Measurements from ENCODE around the gene NTNG1. TPM values are rescaled to one million over a fixed set of nuclear protein-coding genes. Genes with fewer than 3 reads are reported as not detected.

NTNG1 gene
- total RNA-seq, 1 donor from 2014 or later, result 0.83 TPM

- Mint-ChIP-seq H3K4me3 (no peak overlapping the region), H3K36me3 (no peaks in the 10 kb centered on the region), H3K4me1 (peaks cover 5% of the 10 kb centered on the region), H3K27ac (no peak overlapping the region), H3K27me3 (ENCODE audit: low read depth) (no peaks in the 10 kb centered on the region), H3K9me3 (peaks cover 8% of the 10 kb centered on the region)
- no peak for DNase-seq (ENCODE audit: low spot score in 2 of 2, unreplicated experiment in 2 of 2)
- TF ChIP-seq CTCF (IDR thresholded peaks at IDR 0.05; ENCODE audit: unreplicated experiment), result no peak
Measured at GRCh38 chr1:107450899-107451664, 310.2 kb downstream of the NTNG1 start.

GRCh38 chr1:107451715-107452114 lies 310.9 kb downstream of the NTNG1 start:
- Mint-ChIP-seq H3K4me3 (no peak overlapping the region), H3K27me3 (ENCODE audit: low read depth) (no peaks in the 10 kb centered on the region), H3K36me3 (no peaks in the 10 kb centered on the region), H3K27ac (no peak overlapping the region), H3K9me3 (peaks cover 8% of the 10 kb centered on the region), H3K4me1 (peaks cover 4% of the 10 kb centered on the region)
- no peak for DNase-seq (ENCODE audit: low spot score in 2 of 2, unreplicated experiment in 2 of 2)
- TF ChIP-seq CTCF (IDR thresholded peaks at IDR 0.05; ENCODE audit: unreplicated experiment), result no peak

- no peak for DNase-seq (ENCODE audit: low spot score in 2 of 2, unreplicated experiment in 2 of 2)
- TF ChIP-seq CTCF (IDR thresholded peaks at IDR 0.05; ENCODE audit: unreplicated experiment), result no peak
- Mint-ChIP-seq H3K27me3 (ENCODE audit: low read depth) (no peaks in the 10 kb centered on the region), H3K4me3 (no peak overlapping the region), H3K4me1 (no peaks in the 10 kb centered on the region), H3K9me3 (peaks cover 8% of the 10 kb centered on the region), H3K27ac (no peak overlapping the region), H3K36me3 (no peaks in the 10 kb centered on the region)
Measured at GRCh38 chr1:107454791-107455190, 314.0 kb downstream of the NTNG1 start.

GRCh38 chr1:107457989-107458388 lies 317.1 kb downstream of the NTNG1 start:
- DNase-seq (ENCODE audit: low spot score in 2 of 2, unreplicated experiment in 2 of 2), result no peak
- H3K27ac Mint-ChIP-seq, result no peak overlapping the region
- no peaks in the 10 kb centered on the region for H3K27me3 Mint-ChIP-seq (ENCODE audit: low read depth)
- no peak for TF ChIP-seq CTCF (IDR thresholded peaks at IDR 0.05; ENCODE audit: unreplicated experiment)
- no peak overlapping the region for H3K4me3 Mint-ChIP-seq
- H3K4me1 Mint-ChIP-seq, result no peaks in the 10 kb centered on the region
- no peaks in the 10 kb centered on the region for H3K9me3 Mint-ChIP-seq
- H3K36me3 Mint-ChIP-seq, result no peaks in the 10 kb centered on the region

- no peak overlapping the region for H3K4me3 Mint-ChIP-seq
- no peak for TF ChIP-seq CTCF (IDR thresholded peaks at IDR 0.05; ENCODE audit: unreplicated experiment)
- DNase-seq (ENCODE audit: low spot score in 2 of 2, unreplicated experiment in 2 of 2), result no peak
- no peaks in the 10 kb centered on the region for H3K9me3 Mint-ChIP-seq
- H3K27me3 Mint-ChIP-seq (ENCODE audit: low read depth), result no peaks in the 10 kb centered on the region
- no peaks in the 10 kb centered on the region for H3K36me3 Mint-ChIP-seq
- H3K27ac Mint-ChIP-seq, result no peak overlapping the region
- H3K4me1 Mint-ChIP-seq, result no peaks in the 10 kb centered on the region
Measured at GRCh38 chr1:107459204-107459904, 318.5 kb downstream of the NTNG1 start.
